Activated T-cell treated with anti-CD3 and anti-CD28 coated beads for 1 hour (primary cell): ENCODE data around the gene EGFL7.

ENCODE experiments used
- DNase-seq: peaks from one replicate; pipeline ENCODE4 v3.0.0-alpha.2; 2020; ENCODE audit warnings: low read depth

EGFL7 gene

DNA sequence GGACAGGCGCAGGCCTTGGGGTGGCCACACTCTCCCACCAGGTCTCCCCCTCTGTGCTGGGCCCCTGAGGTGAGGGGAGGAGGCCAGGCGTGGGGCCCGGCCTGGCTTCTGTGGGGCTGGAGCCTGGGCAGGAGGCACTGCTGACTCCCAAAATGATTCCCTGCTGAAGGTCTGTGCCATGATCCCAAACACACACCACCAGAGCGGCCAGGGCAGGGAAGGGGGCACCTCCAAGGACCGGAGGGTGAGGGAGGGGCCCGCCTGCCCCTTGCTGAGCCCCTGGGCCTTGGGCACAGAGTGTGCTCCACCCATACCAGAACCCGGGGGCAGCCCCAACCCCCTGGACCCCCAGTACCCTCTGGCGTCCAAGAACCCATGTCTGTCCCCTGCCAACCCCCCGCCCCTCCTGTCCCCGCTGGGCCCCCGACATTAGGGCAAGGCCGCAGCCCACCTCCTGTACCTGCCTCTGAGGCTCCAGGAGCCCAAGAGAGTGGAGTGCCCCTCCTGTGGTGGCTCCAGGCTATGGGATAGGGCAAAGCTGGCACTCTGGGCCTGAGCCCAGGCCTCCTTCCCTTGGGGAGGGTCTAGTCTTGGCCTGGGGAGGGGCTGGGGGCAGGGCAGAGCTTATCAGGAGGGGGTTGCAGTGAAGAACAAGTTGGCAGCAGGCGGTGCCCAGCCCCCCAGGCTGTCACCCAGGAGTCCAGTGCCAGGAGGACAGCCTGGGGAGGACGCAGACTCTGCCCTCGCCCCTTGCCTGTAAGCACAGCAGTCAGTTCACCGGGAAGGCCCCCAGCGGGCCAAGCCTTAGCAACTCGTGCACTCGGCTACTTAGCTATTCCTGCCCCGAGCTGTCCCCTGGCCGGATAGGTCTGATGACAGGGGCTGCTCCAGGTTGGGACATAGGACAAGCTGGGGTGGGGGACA is 2.6 kb upstream of the EGFL7 start:
- DNase-seq: no peak

DNA sequence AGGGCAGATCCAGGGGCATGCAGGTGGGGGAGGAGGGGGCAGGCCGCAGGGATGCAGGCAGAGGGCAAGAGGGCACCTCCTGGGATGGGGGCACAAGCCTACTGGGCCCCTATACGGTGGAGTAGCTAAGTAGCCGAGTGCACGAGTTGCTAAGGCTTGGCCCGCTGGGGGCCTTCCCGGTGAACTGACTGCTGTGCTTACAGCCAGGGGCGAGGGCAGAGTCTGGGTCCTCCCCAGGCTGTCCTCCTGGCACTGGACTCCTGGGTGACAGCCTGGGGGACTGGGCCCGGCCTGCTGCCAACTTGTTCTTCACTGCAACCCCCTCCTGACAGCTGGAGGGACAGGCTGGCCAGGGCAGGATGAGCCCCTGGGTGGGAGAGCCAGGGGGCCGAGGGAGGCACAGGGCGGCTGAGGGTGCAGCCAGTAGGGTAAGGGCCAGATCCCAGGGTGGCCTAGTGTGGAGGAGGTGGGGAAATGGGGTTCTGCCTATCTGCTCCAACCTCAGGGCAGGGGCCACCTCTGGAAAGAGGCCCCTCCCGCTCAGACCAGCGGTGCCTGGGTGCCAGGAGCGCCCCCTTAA is 1.7 kb upstream of the EGFL7 start:
- DNase-seq: no peak

DNA sequence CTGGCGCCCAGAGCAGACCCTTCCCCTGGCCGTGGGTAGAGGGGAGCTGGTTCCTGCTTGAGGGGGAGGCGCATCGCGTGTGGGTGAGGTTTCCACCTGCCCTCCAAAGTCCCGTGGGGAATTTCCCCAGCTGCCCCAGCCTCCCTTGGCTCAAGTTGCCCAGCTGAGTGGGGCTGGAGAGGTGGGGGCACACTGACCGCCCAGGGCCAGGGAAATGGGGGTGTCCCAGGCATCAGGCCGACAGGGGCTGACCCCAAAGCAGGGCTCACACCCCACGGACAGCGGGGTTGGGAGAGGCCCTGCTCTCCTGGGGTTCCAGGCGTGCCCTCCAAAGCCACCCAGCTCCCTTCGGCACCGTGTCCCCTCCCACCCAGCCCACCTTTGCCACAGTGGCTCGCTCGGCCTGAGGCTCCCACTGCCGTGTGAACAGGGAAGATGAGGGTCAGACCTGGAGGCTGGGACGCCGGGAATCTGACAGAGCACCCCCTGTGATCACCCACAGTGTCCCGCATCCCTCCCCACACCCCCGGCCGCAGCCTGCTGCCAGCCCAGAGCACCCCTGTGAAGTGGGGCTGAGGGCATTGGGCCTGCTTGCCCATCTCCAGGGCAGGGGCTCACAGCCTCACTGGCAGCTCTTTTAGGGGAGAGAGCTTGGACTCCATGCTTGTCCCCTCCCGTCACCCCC is 933 bp upstream of the EGFL7 start:
- no peak for DNase-seq

DNA sequence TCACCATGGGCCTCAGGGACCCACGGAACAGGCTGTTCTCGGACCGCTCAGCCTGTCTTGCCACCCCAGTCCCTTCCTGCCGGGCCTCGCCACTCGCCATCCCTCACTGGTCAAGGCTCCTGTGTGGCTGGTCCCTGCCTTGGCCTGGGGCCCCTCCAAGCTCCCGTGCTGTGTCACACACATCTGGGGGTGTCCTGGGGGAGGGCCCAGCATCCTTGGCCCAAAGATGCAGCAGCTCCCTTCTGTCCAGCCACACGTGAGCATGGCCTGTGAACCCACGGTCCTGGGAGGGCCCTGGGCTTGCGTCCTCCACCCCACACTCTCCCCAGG is 425 bp upstream of the EGFL7 start:
- DNase-seq: no peak

DNA sequence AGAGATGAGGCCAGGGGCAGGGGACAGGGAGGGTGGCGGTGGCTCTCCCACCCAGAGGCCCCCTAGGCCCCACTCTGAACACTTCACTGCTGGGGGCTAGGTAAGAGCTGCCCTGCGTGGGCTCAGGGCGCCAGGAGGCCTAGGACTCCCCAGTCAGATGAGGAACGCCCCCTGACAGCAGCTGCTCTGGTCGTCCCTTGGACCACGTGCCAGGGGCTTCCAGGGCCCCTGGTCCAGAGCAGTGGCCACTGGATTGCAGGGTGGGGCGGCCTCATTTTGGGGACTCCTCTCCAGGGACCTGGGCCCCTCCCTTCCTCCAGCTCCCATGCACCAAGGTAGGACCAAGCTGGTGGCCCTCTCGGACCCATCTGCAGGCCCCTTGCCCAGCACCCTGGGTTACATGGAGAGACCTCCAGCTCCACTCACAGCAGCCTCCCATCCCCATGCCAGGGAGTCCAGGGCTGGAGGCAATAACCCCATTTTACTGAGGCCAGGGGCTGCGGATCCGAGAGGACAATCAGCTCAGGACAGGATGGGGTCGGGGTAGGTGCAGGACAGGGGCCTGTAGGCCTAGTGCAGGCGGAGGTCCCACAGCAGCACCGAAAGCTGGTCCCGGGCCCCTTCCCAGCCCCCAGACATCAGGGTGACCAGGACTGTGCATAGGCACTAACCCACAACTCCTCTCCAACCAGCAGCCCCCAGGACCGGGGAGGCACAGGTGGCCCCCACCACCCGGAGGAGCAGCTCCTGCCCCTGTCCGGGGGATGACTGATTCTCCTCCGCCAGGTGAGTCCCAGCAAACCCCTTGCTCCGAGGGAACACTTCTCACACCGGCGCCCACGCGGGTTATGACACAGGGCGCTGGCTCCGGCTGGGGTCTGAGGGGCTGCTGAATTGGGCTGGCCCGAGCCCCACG is 1.5 kb downstream of the EGFL7 start:
- DNase-seq: no peak

DNA sequence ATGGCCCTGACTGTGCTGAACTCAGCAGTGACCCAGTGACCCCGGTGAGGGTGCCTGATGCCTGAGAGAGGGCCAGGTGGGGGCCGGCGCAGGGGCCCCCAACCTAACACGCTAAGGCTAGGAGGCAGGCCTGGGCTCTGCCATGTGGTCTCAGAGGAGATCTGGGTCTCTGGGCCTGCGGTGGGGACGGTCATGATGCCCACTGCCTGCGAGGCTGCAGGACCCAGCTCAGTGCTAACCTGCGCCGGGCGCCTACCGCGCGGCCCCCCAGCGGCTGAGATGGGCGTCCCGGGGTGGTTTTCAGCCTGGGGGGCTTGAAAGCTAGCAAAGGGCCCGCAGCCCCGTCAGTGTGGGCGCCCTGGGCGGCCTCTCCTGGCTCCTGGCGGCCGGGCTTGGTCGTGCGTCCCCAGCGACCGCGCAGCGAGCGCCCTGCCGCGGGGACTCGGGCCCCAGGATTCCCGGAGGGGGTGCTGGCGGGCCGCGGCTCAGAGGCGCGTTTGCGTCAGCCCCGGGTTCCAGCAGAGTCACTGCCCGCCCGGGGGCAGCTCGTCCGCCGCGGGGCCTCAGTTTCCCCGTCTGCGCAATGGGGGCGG is 2.5 kb downstream of the EGFL7 start:
- DNase-seq: no peak

DNA sequence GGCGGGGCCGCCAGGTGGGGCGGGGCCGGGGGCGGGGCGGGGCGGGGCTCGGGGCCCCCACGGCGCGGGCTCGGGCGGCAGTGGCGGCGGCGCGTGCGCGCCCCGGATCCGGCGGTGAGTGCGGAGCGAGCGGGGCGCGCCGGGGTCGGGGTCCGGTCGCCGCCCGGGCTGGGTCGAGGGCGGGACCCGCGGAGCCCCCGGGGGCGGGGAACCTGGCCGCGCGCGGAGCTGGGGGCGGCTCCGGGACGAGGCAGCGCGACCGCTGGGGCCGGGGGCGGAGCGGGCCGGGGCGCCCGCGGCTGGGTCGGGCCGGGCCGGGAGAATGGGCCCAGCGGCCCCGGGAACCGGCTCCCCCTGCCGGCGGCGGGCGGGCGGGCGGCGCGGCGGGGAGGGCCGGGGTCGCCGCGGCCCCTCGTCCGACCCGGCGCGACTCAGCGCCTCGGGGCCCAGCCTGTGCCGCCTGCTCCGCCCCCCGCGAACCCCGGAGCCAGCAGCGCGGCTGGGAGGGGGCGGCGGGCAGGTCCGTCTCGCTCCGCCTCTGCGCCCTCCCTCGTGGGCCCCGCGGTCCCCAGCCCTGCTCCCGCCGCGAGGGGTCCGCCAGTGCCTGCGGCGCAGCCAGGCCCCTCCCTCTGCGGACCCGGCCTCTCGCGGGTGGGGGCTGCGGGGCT is 3.1 kb downstream of the EGFL7 start:
- no peak for DNase-seq

DNA sequence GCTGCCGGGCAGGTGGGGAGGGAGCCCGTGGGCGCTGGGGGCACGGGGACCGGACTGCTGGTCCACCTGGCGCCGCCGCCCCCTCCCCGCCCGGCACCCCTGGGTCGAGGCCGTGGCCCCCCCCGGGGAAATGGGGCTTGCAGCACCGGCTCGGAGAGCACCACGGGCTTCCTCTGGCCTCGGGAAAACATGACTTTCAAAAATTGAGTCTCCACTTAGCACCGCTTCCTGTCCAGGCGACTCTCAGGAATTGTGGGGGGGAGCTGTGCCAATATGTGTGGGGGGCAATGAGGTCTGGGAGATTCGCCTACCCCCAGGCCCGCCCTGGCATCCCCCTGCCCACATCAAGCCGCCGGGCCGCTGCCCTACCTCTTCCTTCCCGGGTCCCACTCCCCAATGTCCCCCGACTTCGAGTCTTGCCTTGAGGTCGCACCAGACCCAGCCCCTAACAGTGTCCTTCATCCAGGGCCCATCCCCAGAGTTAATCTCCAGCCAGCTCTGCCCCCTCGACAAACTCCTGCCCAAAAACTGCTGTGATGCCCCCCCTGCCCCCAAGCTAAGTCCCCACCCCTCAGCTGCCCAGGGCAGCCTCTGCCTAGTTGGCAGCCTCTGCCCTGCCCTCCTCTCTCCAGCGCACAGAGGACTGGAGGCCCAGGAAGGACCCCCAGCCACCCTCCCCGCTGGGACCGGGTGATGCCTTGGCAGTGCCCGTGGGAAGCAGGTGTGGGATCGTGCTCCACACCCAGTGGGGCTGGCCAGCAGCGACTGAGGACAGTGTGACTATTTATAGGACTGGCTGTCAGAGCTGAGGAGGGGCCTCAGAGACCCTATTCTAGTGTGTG is 3.9 kb downstream of the EGFL7 start:
- DNase-seq: no peak

DNA sequence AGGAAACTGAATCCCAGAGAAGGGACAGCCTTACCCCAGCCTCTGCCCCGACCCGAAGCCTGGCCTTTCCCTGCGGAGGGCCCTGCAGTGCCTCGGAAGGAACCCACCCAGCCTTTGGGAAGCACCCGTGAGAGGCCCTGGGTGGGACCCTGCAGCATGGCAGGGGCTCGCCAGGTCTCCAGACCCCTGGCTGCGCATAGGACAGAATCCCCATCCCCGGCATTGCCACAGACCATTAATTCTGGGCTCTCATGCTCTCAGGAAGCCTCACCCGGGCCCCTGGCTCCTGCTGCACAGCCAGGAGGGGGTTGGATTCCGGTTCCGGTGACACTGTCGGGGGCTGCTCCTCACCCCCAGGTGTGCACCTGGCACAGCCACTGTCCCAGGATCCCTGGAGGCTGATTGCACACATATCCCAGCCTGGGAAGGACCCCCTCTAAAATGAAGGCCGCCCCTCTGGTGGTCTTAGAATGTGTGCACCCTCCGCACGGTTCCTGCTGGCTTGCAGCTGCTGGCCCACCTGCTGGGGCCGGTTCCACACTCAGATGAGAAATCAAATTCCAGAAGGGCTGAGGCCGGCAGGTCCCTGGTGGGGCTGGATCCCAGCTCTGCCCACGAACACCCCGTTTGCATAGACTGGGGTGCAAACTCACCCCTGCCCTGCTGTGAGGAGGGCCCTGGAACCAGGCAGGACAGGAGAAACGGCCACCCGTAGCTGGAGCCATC is 4.7 kb downstream of the EGFL7 start:
- DNase-seq: no peak

DNA sequence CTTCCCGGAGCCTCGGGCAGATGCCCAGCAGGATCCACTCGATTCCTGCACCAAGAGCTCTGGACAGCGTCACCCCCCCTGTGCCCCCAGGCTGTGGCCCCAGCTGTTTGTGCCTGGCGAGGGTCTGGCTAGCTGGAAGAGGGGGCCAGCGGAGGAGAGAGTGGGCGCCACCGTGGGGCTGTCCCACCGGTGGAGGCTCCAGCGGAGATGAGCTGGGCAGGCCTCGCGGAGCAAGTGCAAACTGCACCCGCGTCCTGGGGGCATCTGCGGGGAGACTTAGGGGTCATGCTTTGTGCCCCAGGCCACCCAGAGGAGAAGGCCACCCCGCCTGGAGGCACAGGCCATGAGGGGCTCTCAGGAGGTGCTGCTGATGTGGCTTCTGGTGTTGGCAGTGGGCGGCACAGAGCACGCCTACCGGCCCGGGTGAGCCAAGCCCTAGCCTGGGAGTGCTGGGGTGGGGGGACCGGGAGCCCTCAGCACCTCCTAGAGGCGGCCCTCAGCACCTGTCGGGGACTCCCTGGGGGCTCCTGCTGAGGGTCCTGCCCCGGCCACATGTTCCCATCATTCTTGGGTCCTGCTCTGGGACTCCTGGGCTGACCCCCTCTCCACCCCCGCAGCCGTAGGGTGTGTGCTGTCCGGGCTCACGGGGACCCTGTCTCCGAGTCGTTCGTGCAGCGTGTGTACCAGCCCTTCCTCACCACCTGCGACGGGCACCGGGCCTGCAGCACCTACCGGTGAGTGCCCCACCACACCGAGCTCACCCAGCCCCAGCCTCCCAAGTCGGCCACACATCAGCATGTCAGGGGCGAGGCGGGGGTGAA is 5.4 kb downstream of the EGFL7 start:
- no peak for DNase-seq

DNA sequence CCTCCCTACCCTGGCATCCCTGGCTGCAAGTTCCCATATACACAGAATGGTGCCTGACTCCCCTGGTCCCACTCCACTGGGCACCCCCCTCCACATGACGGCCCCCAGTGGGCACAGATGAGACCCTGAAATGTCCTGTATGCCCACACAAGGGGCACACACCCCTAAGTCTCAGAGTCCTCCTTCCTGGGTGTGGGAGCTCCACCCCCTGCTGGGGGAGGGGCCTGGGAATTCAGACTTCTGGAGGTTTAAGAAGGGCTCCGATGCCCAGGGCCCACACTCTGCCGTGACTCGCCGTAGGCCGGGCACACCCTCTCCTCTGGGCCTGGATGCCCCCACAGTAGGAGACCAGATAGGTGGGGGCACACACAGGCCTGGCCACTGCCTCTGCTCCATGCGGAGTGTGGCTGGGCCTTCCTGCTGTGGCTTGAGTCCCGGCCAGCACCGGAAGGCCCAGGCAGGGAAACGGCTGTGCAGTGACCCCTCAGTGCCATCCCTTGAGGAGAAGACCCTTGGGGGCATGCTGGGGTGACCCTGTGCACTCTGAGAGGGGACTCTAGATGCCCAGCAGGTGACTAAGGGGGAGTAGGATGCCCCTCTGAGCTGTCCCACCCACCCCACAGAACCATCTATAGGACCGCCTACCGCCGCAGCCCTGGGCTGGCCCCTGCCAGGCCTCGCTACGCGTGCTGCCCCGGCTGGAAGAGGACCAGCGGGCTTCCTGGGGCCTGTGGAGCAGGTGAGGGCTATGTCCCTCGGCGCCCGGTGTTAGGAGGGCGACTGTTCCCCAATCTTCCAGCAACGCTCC is 6.5 kb downstream of the EGFL7 start:
- no peak for DNase-seq

DNA sequence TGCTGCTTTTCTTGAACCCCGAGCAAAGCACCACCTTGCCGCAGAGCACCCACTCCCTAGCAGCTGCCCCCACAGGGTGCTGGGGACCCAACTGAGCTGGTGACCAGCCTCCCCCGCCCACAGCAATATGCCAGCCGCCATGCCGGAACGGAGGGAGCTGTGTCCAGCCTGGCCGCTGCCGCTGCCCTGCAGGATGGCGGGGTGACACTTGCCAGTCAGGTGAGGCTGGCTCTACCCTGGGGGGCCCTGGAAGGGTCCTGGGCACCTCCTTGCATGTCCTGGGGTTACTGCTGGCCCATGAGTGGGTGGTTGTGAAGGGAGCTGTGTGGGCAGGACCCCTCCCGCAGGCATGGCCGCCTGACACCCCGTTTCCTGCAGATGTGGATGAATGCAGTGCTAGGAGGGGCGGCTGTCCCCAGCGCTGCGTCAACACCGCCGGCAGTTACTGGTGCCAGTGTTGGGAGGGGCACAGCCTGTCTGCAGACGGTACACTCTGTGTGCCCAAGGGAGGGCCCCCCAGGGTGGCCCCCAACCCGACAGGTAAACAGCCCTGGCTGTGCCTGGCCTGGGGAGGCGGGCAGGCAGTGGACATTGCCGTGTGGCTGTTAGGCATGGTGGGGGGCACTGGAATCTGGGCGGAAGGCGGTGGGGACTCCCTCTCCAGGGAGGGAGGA is 7.2 kb downstream of the EGFL7 start:
- DNase-seq: no peak

DNA sequence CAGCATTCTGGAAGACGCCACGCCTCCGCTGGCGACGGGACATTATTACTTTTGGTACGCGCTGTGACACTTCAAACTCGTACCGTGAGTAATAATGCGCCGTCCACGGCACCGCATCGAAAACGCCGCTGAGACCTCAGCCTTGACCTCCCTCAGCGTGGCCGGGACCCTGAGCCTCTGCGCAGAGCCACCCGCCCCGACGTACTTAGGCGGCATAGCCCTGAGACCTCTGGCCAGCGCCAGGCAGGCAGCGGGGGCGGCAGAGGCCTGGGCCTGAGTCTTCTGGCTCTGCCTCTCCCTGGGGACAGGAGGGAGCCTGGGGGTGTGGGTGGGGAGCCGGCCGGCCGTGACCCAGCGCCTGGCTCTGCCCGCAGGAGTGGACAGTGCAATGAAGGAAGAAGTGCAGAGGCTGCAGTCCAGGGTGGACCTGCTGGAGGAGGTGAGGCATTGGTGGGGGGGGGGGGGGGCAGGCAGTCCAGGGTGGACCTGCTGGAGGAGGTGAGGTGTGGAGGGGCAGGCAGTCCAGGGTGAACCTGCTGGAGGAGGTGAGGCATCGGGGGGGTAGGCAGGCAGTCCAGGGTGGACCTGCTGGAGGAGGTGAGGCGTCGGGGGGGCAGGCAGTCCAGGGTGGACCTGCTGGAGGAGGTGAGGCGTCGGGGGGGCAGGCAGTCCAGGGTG is 8.0 kb downstream of the EGFL7 start:
- no peak for DNase-seq

DNA sequence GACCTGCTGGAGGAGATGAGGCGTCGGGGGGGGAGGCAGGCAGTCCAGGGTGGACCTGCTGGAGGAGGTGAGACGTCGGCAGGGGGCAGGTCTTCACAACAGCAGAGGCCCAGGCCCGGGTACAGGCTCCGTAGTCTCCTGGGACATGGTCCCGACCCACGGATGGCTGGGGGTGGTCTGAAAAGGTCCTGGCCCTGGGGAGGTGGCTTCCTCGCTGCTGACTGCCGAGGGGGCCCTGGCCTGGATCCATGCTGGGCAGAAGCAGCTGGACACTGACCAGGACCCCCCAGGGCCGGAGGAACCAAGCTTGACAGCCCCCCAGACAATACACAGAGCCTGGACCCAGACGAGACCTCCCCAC is 8.5 kb downstream of the EGFL7 start:
- no peak for DNase-seq

DNA sequence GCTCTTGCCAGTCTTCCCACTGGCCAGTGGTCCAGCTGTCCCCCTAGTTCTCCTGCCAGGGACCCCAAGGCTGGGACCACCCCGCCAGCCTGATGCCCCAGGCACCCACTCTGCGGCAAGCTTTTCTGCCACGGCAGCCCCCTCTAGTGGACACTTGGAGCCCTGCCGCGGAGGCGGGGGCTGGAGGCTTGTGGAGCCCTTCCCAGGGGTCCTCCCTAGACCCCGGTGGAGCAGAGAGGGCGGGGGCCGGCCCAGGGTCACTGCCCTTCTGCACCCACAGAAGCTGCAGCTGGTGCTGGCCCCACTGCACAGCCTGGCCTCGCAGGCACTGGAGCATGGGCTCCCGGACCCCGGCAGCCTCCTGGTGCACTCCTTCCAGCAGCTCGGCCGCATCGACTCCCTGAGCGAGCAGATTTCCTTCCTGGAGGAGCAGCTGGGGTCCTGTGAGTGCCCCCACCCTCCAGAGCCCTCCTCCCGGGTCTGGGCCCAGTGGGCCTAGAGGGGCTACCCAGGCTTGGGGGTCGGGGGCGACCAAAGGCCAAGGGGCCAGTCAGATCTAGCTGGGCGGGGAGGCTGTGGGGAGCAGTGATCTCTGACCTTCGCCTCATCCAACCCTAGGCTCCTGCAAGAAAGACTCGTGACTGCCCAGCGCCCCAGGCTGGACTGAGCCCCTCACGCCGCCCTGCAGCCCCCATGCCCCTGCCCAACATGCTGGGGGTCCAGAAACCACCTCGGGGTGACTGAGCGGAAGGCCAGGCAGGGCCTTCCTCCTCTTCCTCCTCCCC is 9.1 kb downstream of the EGFL7 start:
- peak; percentile 44 for DNase-seq
